MM.1S (cell line): ENCODE results near the gene CDC42BPA.

ENCODE experiments used
- CTCF ChIP-seq: fragments of 300-600 bp; sonication (generic); IDR thresholded peaks from 2 replicates; pipeline ENCODE4 v1.5.1; 2016; ENCODE audit warnings: antibody characterized with exemption, low read length, mixed read lengths
- EZH2phosphoT487 ChIP-seq: fragments of 300-600 bp; sonication (generic); IDR thresholded peaks from 2 replicates; pipeline ENCODE4 v1.6.1; 2018; ENCODE audit warnings: antibody characterized with exemption, low read length

- no peak for TF ChIP-seq CTCF
- TF ChIP-seq EZH2phosphoT487 = no peak
Measured at GRCh38 chr1:227004796-227005195, 313.5 kb downstream of the CDC42BPA start.
